GM21390 (cell line): ENCODE measurements around the gene PAFAH2.
"Not testable (repeated sequence)": the region's sequence is repeated elsewhere in the genome, so short reads cannot be mapped to it uniquely, and the experiment has no call there.

Experiments
- ATAC-seq: cut with Tn5 transposase; IDR thresholded peaks from one replicate; pipeline ENCODE4 v1.9.1; 2021; ENCODE audit not compliant: unreplicated experiment

PAFAH2 gene

DNA sequence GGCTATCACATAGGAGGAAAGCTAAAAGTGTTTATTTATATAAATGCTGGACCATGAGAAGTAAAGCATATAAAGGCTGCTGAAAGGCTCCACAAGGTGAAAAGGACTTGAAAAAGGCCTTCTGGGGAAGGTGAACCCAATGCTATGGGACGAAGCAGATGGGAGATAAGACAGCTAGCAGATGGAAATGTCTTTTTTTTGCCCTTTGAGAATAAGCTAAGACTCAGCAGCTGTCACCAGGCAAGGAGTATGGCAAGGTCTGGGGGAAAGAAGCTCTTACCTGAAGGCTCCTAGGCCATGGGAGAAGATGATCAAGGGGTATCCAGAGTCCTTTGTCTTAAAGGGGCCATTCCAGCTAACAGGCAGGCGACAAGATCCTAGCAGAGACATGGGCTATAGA, 9.9 kb downstream of the PAFAH2 start:
- no peak for ATAC-seq

DNA sequence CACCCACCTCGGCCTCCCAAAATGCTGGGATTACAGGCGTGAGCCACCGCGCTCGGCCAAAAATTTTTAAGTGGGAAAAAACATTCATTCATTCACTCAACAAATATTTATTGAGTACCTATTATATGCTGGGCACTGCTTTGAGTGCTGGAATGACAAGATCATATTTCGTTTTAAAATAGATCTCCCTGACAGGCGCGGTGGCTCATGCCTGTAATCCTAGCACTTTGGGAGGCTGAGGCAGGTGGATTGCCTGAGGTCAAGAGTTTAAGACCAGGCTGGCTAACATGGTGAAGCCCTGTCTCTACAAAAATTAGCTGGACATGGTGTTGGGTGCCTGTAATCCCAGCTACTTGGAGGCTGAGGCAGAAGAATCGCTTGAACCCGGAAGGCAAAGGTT, 11.1 kb downstream of the PAFAH2 start:
- not testable (repeated sequence) for ATAC-seq

- no peak for ATAC-seq
Observed at GRCh38 chr1:25985670-25986069, 12.2 kb downstream of the PAFAH2 start.

- no peak for ATAC-seq
Observed at GRCh38 chr1:25985171-25985570, 12.7 kb downstream of the PAFAH2 start.

GRCh38 chr1:25979210-25979609, 18.7 kb downstream of the PAFAH2 start:
- no peak for ATAC-seq

DNA sequence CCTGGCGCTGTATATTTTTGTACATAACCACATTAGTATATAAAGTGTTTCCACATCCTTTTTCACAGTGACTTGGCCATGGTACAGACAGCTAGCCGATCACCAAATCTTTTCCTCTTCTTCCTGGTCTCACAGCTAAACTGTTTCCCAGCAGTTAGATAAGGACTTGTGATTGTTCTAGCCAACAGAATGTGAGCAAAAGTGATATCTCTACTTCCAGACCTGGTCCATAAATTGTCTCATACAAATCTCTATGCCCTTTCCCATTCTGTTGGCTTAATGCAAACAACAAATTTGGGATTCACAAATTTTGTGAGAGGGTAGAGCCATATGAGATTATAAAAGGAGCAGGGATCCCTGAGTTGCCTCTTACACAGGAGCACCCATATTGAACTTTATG, 19.5 kb downstream of the PAFAH2 start:
- no peak for ATAC-seq

GRCh38 chr1:25977801-25978200, 20.1 kb downstream of the PAFAH2 start:
- no peak for ATAC-seq

DNA sequence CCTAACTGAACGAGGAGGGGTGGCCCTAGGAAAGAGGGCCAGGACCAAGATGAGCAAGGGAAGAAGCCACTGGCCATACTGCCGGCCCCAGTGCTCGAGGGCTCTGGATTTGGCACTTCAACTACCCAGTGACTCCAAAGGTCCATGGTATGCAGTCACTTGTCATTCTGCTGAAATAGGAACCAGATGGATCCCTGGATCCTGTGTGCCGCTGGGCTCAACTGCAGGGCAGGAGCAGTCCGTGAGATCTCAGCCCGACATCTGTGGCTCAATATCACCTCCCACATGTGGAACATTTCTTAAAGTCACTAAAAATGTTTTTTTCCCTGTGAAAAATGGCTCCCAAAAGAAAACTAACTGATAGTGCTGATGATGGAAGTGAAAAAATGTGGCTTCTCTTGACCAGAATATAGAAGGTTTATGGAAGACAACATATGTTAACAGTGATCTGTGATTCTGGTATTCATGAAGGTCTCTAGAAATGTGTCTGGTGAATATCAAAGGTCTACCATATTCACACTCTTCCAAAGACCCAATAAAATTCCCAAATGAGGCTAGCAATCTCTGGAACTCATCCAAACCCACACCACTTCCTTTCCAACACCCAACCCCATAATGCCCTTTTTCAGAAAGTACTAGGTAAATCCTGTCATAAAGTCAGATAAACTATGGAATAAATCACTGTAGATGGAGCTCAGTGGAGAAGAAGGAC, 24.1 kb downstream of the PAFAH2 start:
- no peak for ATAC-seq

GRCh38 chr1:25971811-25972180, 26.1 kb downstream of the PAFAH2 start:
- no peak for ATAC-seq

GRCh38 chr1:25971066-25971810, 26.6 kb downstream of the PAFAH2 start:
- ATAC-seq: no peak

GRCh38 chr1:25967308-25967707, 30.6 kb downstream of the PAFAH2 start:
- no peak for ATAC-seq

DNA sequence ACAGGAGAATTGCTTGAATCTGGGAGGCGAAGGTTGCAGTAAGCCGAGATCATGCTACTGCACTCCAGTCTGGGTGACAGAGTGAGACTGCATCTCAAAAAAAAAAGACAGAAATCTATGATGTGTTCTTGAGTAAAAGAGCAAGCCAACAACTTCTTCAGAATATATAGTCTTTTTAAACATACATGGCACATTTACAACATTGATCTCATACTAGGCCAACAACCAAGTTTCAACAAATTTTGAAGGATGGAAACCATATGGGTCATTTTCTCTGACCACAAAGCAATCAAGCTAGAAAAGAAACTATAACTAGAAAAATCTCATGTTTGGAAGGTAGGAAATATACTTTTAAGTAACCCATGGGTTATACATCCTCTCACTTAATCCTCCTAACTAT, 38.3 kb downstream of the PAFAH2 start:
- no peak for ATAC-seq

- ATAC-seq: no peak
Observed at GRCh38 chr1:25958465-25958864, 39.4 kb downstream of the PAFAH2 start.

GRCh38 chr1:25955553-25955952, 42.3 kb downstream of the PAFAH2 start:
- no peak for ATAC-seq

DNA sequence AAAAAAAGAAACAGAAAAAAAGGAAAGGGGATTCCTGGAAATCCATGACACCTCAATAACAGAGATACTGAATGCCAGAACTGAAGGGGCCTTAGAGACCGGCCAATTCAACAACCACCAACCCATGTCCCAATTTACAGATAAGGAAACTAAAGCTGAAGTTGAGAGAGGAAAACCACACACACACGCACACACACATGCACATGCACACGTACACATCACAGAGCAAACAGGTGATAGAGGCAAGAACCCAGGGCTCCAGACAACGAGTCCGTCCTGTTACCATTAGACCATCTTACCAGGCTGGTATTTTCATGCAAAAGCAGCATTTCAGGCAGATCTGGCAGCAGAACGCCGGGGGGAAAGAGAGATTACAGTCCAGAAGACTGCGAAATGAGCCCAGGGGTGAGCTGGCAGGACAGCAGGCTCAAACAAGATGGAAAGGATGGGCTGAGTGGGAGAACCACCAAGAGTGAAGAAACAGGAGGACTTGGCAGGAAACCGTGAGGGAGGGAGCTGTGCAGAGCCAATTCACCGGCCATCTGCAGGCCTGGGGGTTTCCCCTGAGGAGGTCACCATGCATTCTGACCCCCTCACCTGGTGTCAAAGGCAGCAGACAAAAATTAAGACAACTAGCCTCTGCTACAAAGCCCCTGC, 43.5 kb downstream of the PAFAH2 start:
- no peak for ATAC-seq

DNA sequence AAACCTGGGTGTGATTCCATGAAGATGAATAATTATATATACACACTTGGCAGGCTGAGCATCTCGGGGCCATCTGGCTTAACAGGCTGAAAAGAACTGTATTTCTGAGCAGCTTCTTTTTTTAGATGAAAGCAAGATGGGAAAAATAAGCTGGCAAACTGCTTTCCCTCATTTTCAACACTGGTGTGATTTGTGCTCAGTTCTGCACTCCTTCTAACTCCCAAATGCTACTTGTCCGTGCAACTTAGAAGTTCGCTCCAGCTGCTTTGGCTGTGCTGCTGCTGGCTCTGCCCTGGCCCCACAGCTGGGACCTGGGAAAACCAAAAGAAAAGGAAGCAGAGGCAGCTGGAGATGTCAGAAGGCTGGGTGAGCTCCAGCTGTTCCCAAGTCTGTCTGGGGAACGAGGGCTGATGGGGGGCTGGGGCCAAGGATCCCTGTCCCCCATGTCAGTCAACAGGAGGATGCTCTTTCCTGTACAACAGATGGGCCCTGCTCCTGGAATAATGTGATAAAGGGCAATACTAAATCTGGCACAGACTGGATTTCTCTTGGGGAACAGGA, 44.9 kb downstream of the PAFAH2 start:
- no peak for ATAC-seq

DNA sequence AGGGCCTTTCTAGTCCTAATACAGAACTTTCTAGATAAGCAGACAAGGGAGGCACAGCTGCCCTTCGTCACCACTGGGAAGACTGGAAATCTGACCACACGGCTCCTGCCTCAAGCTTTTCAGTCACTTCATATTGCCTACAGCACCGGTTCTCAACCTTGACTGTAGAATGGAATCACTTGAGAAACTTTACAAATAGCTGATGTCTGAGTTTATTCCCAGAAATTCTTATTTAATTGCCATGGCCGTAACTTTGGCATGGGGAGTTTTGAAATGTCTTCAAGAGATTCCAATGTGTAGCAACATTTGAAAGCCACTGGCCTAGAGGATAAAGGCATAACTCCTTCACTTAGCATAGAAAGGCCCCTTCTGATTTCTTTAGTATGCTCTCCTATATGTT, 49.2 kb downstream of the PAFAH2 start:
- no peak for ATAC-seq

- ATAC-seq: no peak
Observed at GRCh38 chr1:25947027-25947426, 50.8 kb downstream of the PAFAH2 start.

GRCh38 chr1:25945761-25946160, 52.1 kb downstream of the PAFAH2 start:
- ATAC-seq: no peak

DNA sequence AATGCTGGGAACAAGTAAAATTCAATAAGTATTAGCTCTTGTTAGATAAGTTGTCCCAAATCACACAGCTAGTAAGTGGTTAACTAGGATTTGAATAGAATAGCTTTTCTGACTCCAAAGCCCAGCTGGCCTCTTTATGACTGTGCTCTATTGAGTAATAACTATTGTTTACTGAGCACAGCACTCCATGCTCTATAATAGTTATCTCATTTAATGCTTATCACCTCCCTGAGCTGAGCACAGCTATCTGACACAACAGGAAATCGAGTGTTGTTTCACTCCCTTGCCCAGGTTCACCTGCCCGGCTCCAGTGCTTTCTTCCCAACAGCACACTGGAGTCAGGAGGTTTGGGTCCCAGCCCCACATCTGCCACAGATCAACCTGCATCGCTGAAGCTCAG, 52.9 kb downstream of the PAFAH2 start:
- no peak for ATAC-seq

GRCh38 chr1:25943511-25943910, 54.4 kb downstream of the PAFAH2 start:
- not testable (repeated sequence) for ATAC-seq

- ATAC-seq: no peak
Observed at GRCh38 chr1:25936947-25937346, 60.9 kb downstream of the PAFAH2 start.
